Stimulated activated CD8-positive, alpha-beta memory T cell treated with anti-CD3 and anti-CD28 coated beads, Interleukin-4, amount 100 ng/mL, for 1 hour (primary cell): Measurements from ENCODE around the gene TXNDC5.
"Not testable (repeated sequence)": the region's sequence is repeated elsewhere in the genome, so short reads cannot be mapped to it uniquely, and the experiment has no call there.

Source experiments
- DNase-seq, 2 donors: peaks; one replicate each; pipeline ENCODE4 v3.0.0-alpha.2; 2020; ENCODE audit warnings: low read depth in 2 of 2, low spot score in 1 of 2

Gene TXNDC5

GRCh38 chr6:7897461-7898192 is 13.0 kb downstream of the TXNDC5 start:
- DNase-seq, result no peak

- DNase-seq, result no peak
These were observed 14.1 kb downstream of the TXNDC5 start for GRCh38 chr6:7896465-7896987.

GRCh38 chr6:7895125-7895423 is 15.5 kb downstream of the TXNDC5 start:
- no peak for DNase-seq

- no peak for DNase-seq
These were observed 16.1 kb downstream of the TXNDC5 start for GRCh38 chr6:7894262-7895124.

- no peak for DNase-seq
These were observed 17.2 kb downstream of the TXNDC5 start for GRCh38 chr6:7893342-7893741.

GRCh38 chr6:7892367-7892766 is 18.2 kb downstream of the TXNDC5 start:
- not testable (repeated sequence) for DNase-seq

- DNase-seq, result no peak
These were observed 19.3 kb downstream of the TXNDC5 start for GRCh38 chr6:7891078-7891872.

GRCh38 chr6:7888587-7889357 is 21.8 kb downstream of the TXNDC5 start:
- DNase-seq, result no peak

GRCh38 chr6:7887278-7887991 is 23.2 kb downstream of the TXNDC5 start:
- no peak for DNase-seq

GRCh38 chr6:7886132-7886531 is 24.5 kb downstream of the TXNDC5 start:
- no peak for DNase-seq

- DNase-seq, result no peak
These were observed 27.2 kb downstream of the TXNDC5 start for GRCh38 chr6:7883381-7883780.

GRCh38 chr6:7882505-7883257 is 27.9 kb downstream of the TXNDC5 start:
- no peak for DNase-seq

GRCh38 chr6:7881765-7882500 is 28.7 kb downstream of the TXNDC5 start:
- no peak for DNase-seq

GRCh38 chr6:7880718-7881107 is 29.9 kb downstream of the TXNDC5 start:
- no peak for DNase-seq

- no peak for DNase-seq
These were observed 30.4 kb downstream of the TXNDC5 start for GRCh38 chr6:7879980-7880717.

GRCh38 chr6:7879579-7879978 is 31.0 kb downstream of the TXNDC5 start:
- DNase-seq, result no peak

GRCh38 chr6:7879043-7879442 is 31.5 kb downstream of the TXNDC5 start:
- no peak for DNase-seq

GRCh38 chr6:7878401-7878964 is 32.1 kb downstream of the TXNDC5 start:
- DNase-seq, result no peak
